ENCODE measurements around the gene MAPRE3.

Gene MAPRE3

GRCh38 chr2:26982102-26982742 lies 11.8 kb downstream of the MAPRE3 start:
- H3K4me3 ChIP-seq (replicated peaks in 1 of 2; ENCODE audit: low read depth in 2 of 2, low read length in 2 of 2): no peak overlapping the region
- peak; percentile 35 for TF ChIP-seq CTCF (IDR thresholded peaks at IDR 0.05; ENCODE audit: low read depth, low read length)
- DNase-seq (ENCODE audit: low read depth in 2 of 2): peak; percentile 63 to 83

- no peak for DNase-seq (ENCODE audit: low read depth in 2 of 2)
- no peak overlapping the region for H3K4me3 ChIP-seq (replicated peaks in 1 of 2; ENCODE audit: low read depth in 2 of 2, low read length in 2 of 2)
- no peak for TF ChIP-seq CTCF (IDR thresholded peaks at IDR 0.05; ENCODE audit: low read depth, low read length)
Measured at GRCh38 chr2:26983746-26984145, 13.3 kb downstream of the MAPRE3 start.

- H3K4me3 ChIP-seq (replicated peaks in 1 of 2; ENCODE audit: low read depth in 2 of 2, low read length in 2 of 2): no peak overlapping the region
- DNase-seq (ENCODE audit: low read depth in 2 of 2): no peak
- no peak for TF ChIP-seq CTCF (IDR thresholded peaks at IDR 0.05; ENCODE audit: low read depth, low read length)
Measured at GRCh38 chr2:26985807-26986206, 15.4 kb downstream of the MAPRE3 start.

GRCh38 chr2:26986576-26986975 lies 16.1 kb downstream of the MAPRE3 start:
- H3K4me3 ChIP-seq (replicated peaks in 1 of 2; ENCODE audit: low read depth in 2 of 2, low read length in 2 of 2): no peak overlapping the region
- no peak for DNase-seq (ENCODE audit: low read depth in 2 of 2)
- TF ChIP-seq CTCF (IDR thresholded peaks at IDR 0.05; ENCODE audit: low read depth, low read length): no peak

- H3K4me3 ChIP-seq (replicated peaks in 1 of 2; ENCODE audit: low read depth in 2 of 2, low read length in 2 of 2): no peak overlapping the region
- DNase-seq (ENCODE audit: low read depth in 2 of 2): peak; percentile 83 to 84
- no peak for TF ChIP-seq CTCF (IDR thresholded peaks at IDR 0.05; ENCODE audit: low read depth, low read length)
Measured at GRCh38 chr2:26988058-26988860, 17.8 kb downstream of the MAPRE3 start.

GRCh38 chr2:26989156-26989555 lies 18.7 kb downstream of the MAPRE3 start:
- peak; percentile 19 to 45 for DNase-seq (ENCODE audit: low read depth in 2 of 2)
- TF ChIP-seq CTCF (IDR thresholded peaks at IDR 0.05; ENCODE audit: low read depth, low read length): no peak
- no peak overlapping the region for H3K4me3 ChIP-seq (replicated peaks in 1 of 2; ENCODE audit: low read depth in 2 of 2, low read length in 2 of 2)
